ENCODE measurements around the gene RBM48. TPM values are rescaled to one million over a fixed set of nuclear protein-coding genes. Genes with fewer than 3 reads are reported as not detected.
"Not testable (repeated sequence)": the region's sequence is repeated elsewhere in the genome, so short reads cannot be mapped to it uniquely, and the experiment has no call there.

RBM48 gene
- total RNA-seq, result 15.8 TPM

- peak; percentile 100 for DNase-seq
Observed at GRCh38 chr7:92528188-92528957, at the start of gene RBM48, which contains the start of gene PEX1. TSS of gene RBM48 (plus strand) at chr7:92528795. CDS start at chr7:92528814, 19 bp downstream. TSS of gene PEX1 (minus strand) at chr7:92528520. CDS start at chr7:92528435, 85 bp downstream.

GRCh38 chr7:92479146-92479545 is 49.4 kb upstream of the RBM48 start:
- not testable (repeated sequence) for DNase-seq

- DNase-seq, result not testable (repeated sequence)
Observed at GRCh38 chr7:92483624-92484023, 45.0 kb upstream of the RBM48 start.

- DNase-seq, result not testable (repeated sequence)
Observed at GRCh38 chr7:92484226-92484625, 44.4 kb upstream of the RBM48 start.

- no peak for DNase-seq
Observed at GRCh38 chr7:92485267-92485892, 43.2 kb upstream of the RBM48 start.

- DNase-seq, result no peak
Observed at GRCh38 chr7:92485974-92486373, 42.6 kb upstream of the RBM48 start.

GRCh38 chr7:92487804-92488203 is 40.8 kb upstream of the RBM48 start:
- DNase-seq, result no peak

- DNase-seq, result no peak
Observed at GRCh38 chr7:92489634-92490033, 39.0 kb upstream of the RBM48 start.

GRCh38 chr7:92496876-92497275 is 31.7 kb upstream of the RBM48 start:
- no peak for DNase-seq

GRCh38 chr7:92498557-92498956 is 30.0 kb upstream of the RBM48 start:
- DNase-seq, result no peak

GRCh38 chr7:92503767-92504166 is 24.8 kb upstream of the RBM48 start:
- no peak for DNase-seq

GRCh38 chr7:92504563-92504962 is 24.0 kb upstream of the RBM48 start:
- DNase-seq, result no peak

GRCh38 chr7:92506363-92506762 is 22.2 kb upstream of the RBM48 start:
- DNase-seq, result no peak

- DNase-seq, result no peak
Observed at GRCh38 chr7:92508946-92509345, 19.6 kb upstream of the RBM48 start.

GRCh38 chr7:92513167-92513902 is 15.3 kb upstream of the RBM48 start:
- no peak for DNase-seq

GRCh38 chr7:92517631-92518030 is 11.0 kb upstream of the RBM48 start:
- no peak for DNase-seq

GRCh38 chr7:92520024-92520423 is 8.6 kb upstream of the RBM48 start:
- DNase-seq, result no peak

- no peak for DNase-seq
Observed at GRCh38 chr7:92523110-92523509, 5.5 kb upstream of the RBM48 start.

GRCh38 chr7:92527300-92528187 is 1.1 kb upstream of the RBM48 start:
- DNase-seq, result peak; percentile 46

GRCh38 chr7:92528958-92529264 is 316 bp downstream of the RBM48 start:
- DNase-seq, result no peak

- DNase-seq, result no peak
Observed at GRCh38 chr7:92534572-92534971, 6.0 kb downstream of the RBM48 start.

- not testable (repeated sequence) for DNase-seq
Observed at GRCh38 chr7:92543542-92543941, 14.9 kb downstream of the RBM48 start.
